ENCODE results near the gene RAP1A.

The RAP1A gene

DNA sequence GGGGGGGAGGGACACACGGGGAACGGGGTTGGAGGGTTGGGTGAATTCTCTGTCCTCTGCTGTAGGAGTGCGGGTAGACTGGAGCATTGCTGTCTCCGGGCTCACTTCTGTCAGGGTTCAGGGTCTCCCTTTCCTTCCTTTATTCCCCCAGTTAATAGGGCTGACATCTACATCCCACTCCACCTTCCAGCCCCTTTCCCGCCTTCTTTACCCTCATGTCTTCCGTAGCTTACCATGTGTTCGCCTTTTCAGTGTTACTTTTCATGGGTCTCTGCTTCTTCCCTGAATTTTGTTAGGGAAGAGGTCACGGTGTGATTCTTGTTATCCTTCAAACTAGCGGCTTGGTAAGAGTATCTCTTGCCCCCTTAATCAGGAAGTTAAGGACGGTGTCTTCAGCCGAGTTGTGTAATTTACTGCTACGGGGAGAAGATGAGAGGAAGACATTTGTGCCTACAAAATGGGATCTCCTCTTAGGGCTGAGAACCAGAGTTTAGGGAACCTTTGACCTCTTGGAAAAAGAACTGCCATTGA, 917 bp downstream of the RAP1A start:
- TF ChIP-seq EZH2phosphoT487 (IDR thresholded peaks at IDR 0.05; ENCODE audit: borderline replicate concordance): no peak
- TF ChIP-seq, protein P1, sequence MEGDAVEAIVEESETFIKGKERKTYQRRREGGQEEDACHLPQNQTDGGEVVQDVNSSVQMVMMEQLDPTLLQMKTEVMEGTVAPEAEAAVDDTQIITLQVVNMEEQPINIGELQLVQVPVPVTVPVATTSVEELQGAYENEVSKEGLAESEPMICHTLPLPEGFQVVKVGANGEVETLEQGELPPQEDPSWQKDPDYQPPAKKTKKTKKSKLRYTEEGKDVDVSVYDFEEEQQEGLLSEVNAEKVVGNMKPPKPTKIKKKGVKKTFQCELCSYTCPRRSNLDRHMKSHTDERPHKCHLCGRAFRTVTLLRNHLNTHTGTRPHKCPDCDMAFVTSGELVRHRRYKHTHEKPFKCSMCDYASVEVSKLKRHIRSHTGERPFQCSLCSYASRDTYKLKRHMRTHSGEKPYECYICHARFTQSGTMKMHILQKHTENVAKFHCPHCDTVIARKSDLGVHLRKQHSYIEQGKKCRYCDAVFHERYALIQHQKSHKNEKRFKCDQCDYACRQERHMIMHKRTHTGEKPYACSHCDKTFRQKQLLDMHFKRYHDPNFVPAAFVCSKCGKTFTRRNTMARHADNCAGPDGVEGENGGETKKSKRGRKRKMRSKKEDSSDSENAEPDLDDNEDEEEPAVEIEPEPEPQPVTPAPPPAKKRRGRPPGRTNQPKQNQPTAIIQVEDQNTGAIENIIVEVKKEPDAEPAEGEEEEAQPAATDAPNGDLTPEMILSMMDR (conservative IDR thresholded peaks at IDR 0.05; ENCODE audit: low read length): no peak
- H3F3A ChIP-seq (ENCODE audit: low read depth): no peaks in the 10 kb centered on the region
- H2AFZ ChIP-seq (ENCODE audit: low read length): no peak overlapping the region; the same call in 1 of the 2 replicates
- peak overlapping the region; percentile 78 for H3K9ac ChIP-seq (ENCODE audit: low read depth, low read length, poor library complexity, severe bottlenecking)
- H3K4me2 ChIP-seq (ENCODE audit: low read depth, low read length, poor library complexity, severe bottlenecking): peak overlapping the region; percentile 88
- H3K36me3 ChIP-seq (ENCODE audit: insufficient read depth, low read length): no peaks in the 10 kb centered on the region
- no peaks in the 10 kb centered on the region for H3K9me2 ChIP-seq (replicated peaks; ENCODE audit: low read depth, low read length)
- H3K27me3 ChIP-seq (ENCODE audit: insufficient read depth, low read length, poor library complexity, severe bottlenecking): no peaks in the 10 kb centered on the region
- H4K20me1 ChIP-seq (ENCODE audit: insufficient read depth, low read length, poor library complexity, severe bottlenecking): peaks cover 52% of the 10 kb centered on the region
- H3K4me1 ChIP-seq (ENCODE audit: insufficient read depth, low read length, poor library complexity, severe bottlenecking): peaks cover 68% of the 10 kb centered on the region
- H3K9me3 ChIP-seq (ENCODE audit: insufficient read depth, low read depth, low read length): no peaks in the 10 kb centered on the region
- peaks cover 66% of the 10 kb centered on the region for H3K79me2 ChIP-seq (ENCODE audit: insufficient read depth, low read length)
- peak overlapping the region; percentile 87 for H3K4me3 ChIP-seq (ENCODE audit: low read length, poor library complexity, severe bottlenecking)

DNA sequence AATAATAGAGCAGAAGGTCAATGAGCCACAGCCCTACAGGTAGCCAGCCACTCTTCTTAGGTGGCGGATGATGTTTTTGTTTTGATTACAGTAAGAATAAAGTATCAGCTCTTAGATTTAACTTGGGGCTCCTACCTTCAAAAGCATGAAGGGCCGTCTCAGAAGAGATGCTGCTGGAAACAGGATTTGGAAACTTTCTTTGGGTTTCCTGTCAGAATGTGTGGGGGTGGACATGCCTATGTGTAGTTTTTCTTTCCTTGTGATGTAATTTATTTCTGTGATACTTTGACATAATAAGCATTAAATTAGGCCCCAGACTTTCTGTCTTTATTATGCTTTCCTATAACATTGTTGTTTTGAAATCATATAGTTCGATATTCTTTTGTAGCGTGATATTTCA, 1.5 kb downstream of the RAP1A start:
- Histone ChIP-seq H3K27me3 (ENCODE audit: insufficient read depth, low read length, poor library complexity, severe bottlenecking) (no peaks in the 10 kb centered on the region), H4K20me1 (ENCODE audit: insufficient read depth, low read length, poor library complexity, severe bottlenecking) (peaks cover 57% of the 10 kb centered on the region), H3F3A (ENCODE audit: low read depth) (no peaks in the 10 kb centered on the region), H3K36me3 (ENCODE audit: insufficient read depth, low read length) (no peaks in the 10 kb centered on the region), H3K4me3 (ENCODE audit: low read length, poor library complexity, severe bottlenecking) (peak overlapping the region; percentile 87), H3K79me2 (ENCODE audit: insufficient read depth, low read length) (peaks cover 71% of the 10 kb centered on the region), H3K9me3 (ENCODE audit: insufficient read depth, low read depth, low read length) (no peaks in the 10 kb centered on the region), H3K4me2 (ENCODE audit: low read depth, low read length, poor library complexity, severe bottlenecking) (peak overlapping the region; percentile 88), H2AFZ (ENCODE audit: low read length) (no peak overlapping the region), H3K9me2 (replicated peaks; ENCODE audit: low read depth, low read length) (no peaks in the 10 kb centered on the region), H3K4me1 (ENCODE audit: insufficient read depth, low read length, poor library complexity, severe bottlenecking) (peaks cover 69% of the 10 kb centered on the region), H3K9ac (ENCODE audit: low read depth, low read length, poor library complexity, severe bottlenecking) (peak overlapping the region; percentile 78)
- no peak for TF ChIP-seq EZH2phosphoT487 (IDR thresholded peaks at IDR 0.05; ENCODE audit: borderline replicate concordance)
- TF ChIP-seq, protein P1 (conservative IDR thresholded peaks at IDR 0.05; ENCODE audit: low read length): no peak

DNA sequence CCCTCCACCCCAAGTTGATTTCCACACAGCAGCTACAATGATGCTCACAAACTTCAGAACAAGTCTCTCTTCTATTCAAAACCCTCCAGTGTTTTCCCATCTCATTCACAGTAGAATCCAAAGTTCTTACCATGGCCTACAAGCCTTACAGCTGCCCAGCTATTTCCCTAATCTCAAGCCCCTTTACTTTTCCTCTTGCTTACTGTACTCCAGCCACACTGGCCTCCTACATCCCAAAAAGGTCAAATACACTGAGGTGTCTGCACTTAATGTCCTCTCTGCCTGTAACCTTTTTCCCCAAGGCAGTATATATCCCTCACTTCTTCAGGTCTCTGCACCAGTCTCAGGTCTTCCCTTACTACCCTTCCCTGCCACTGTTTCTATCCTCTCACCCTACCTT, 2.6 kb downstream of the RAP1A start:
- Histone ChIP-seq H3K4me2 (ENCODE audit: low read depth, low read length, poor library complexity, severe bottlenecking) (peak overlapping the region; percentile 88), H3K79me2 (ENCODE audit: insufficient read depth, low read length) (peaks cover 83% of the 10 kb centered on the region), H3K9ac (ENCODE audit: low read depth, low read length, poor library complexity, severe bottlenecking) (peak overlapping the region; percentile 78), H3K4me3 (ENCODE audit: low read length, poor library complexity, severe bottlenecking) (peak overlapping the region; percentile 87), H3K36me3 (ENCODE audit: insufficient read depth, low read length) (no peaks in the 10 kb centered on the region), H2AFZ (ENCODE audit: low read length) (no peak overlapping the region), H3F3A (ENCODE audit: low read depth) (no peaks in the 10 kb centered on the region), H3K27me3 (ENCODE audit: insufficient read depth, low read length, poor library complexity, severe bottlenecking) (no peaks in the 10 kb centered on the region), H3K9me3 (ENCODE audit: insufficient read depth, low read depth, low read length) (no peaks in the 10 kb centered on the region), H3K4me1 (ENCODE audit: insufficient read depth, low read length, poor library complexity, severe bottlenecking) (peaks cover 68% of the 10 kb centered on the region), H3K9me2 (replicated peaks; ENCODE audit: low read depth, low read length) (no peaks in the 10 kb centered on the region), H4K20me1 (ENCODE audit: insufficient read depth, low read length, poor library complexity, severe bottlenecking) (peaks cover 69% of the 10 kb centered on the region)
- TF ChIP-seq EZH2phosphoT487 (IDR thresholded peaks at IDR 0.05; ENCODE audit: borderline replicate concordance): no peak
- TF ChIP-seq, protein P1 (conservative IDR thresholded peaks at IDR 0.05; ENCODE audit: low read length): no peak
